ENCODE measurements around the gene CHST3.
"Not testable (repeated sequence)": the region's sequence is repeated elsewhere in the genome, so short reads cannot be mapped to it uniquely, and the experiment has no call there.

Gene CHST3

GRCh38 chr10:71974489-71975021 is 10.4 kb downstream of the CHST3 start:
- no peak for DNase-seq

GRCh38 chr10:71975087-71975870 is 11.1 kb downstream of the CHST3 start:
- DNase-seq: no peak

- DNase-seq: no peak
These were observed 11.9 kb downstream of the CHST3 start for GRCh38 chr10:71975871-71976725.

- not testable (repeated sequence) for DNase-seq
These were observed 13.4 kb downstream of the CHST3 start for GRCh38 chr10:71977614-71977903.

GRCh38 chr10:71978476-71978875 is 14.3 kb downstream of the CHST3 start:
- DNase-seq: no peak

GRCh38 chr10:71978988-71979691 is 14.9 kb downstream of the CHST3 start:
- DNase-seq: no peak

- no peak for DNase-seq
These were observed 15.5 kb downstream of the CHST3 start for GRCh38 chr10:71979692-71980062.

- no peak for DNase-seq
These were observed 16.2 kb downstream of the CHST3 start for GRCh38 chr10:71980181-71981014.

GRCh38 chr10:71981015-71981875 is 17.1 kb downstream of the CHST3 start:
- no peak for DNase-seq

- DNase-seq: no peak
These were observed 17.7 kb downstream of the CHST3 start for GRCh38 chr10:71981876-71982230.

GRCh38 chr10:71982269-71983178 is 18.3 kb downstream of the CHST3 start:
- DNase-seq: no peak

- no peak for DNase-seq
These were observed 20.1 kb downstream of the CHST3 start for GRCh38 chr10:71984126-71984808.

- no peak for DNase-seq
These were observed 20.7 kb downstream of the CHST3 start for GRCh38 chr10:71984809-71985388.

- DNase-seq: no peak
These were observed 21.5 kb downstream of the CHST3 start for GRCh38 chr10:71985542-71986250.

- DNase-seq: not testable (repeated sequence)
These were observed 24.7 kb downstream of the CHST3 start for GRCh38 chr10:71988895-71989294.

GRCh38 chr10:71989661-71990454 is 25.7 kb downstream of the CHST3 start:
- DNase-seq: no peak

GRCh38 chr10:71990706-71991269 is 26.6 kb downstream of the CHST3 start:
- no peak for DNase-seq

GRCh38 chr10:71995449-71995848 is 31.3 kb downstream of the CHST3 start:
- no peak for DNase-seq

Measured in bone marrow (tissue), 2 donors.